Measurements from ENCODE around the gene OAT.
A peak's percentile ranks its signal among the peaks of the same experiment; 100 is the strongest.
"Not testable (repeated sequence)": the region's sequence is repeated elsewhere in the genome, so short reads cannot be mapped to it uniquely, and the experiment has no call there.

The OAT gene

GRCh38 chr10:124453960-124454610 is 35.4 kb upstream of the OAT start:
- Mint-ChIP-seq H3K9me3 (no peaks in the 10 kb centered on the region), H3K27ac (no peak overlapping the region), H3K36me3 (ENCODE audit: low read depth) (no peaks in the 10 kb centered on the region), H3K27me3 (ENCODE audit: low read depth) (peaks cover 72% of the 10 kb centered on the region), H3K4me1 (ENCODE audit: low read depth) (peaks cover 3% of the 10 kb centered on the region), H3K4me3 (no peak overlapping the region)
- no peak for DNase-seq (ENCODE audit: low spot score)

DNA sequence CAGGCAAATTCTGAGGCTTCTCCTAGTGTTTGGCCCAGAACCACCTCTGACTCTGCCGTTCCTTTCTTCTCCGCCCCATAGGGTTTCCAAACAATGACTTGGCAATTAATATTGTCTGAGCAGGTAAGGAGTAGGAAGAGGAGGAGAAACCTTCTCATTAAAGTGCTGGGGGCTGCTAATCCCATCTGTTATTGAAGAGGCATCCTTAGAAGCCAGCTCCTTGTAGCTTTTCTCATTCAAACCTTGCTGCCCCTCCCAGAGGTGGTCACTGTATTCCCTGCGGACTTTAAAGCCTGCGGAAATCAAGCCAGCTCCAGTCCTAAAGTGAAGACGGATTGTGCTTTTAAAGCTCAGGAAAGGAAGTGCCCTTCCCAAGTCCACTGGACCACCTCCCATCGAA is 32.6 kb upstream of the OAT start:
- H3K4me1 Mint-ChIP-seq (ENCODE audit: low read depth), result peaks cover 3% of the 10 kb centered on the region
- H3K4me3 Mint-ChIP-seq, result no peak overlapping the region
- no peaks in the 10 kb centered on the region for H3K36me3 Mint-ChIP-seq (ENCODE audit: low read depth)
- peaks cover 80% of the 10 kb centered on the region for H3K27me3 Mint-ChIP-seq (ENCODE audit: low read depth)
- no peak for DNase-seq (ENCODE audit: low spot score)
- H3K9me3 Mint-ChIP-seq, result no peaks in the 10 kb centered on the region
- no peak overlapping the region for H3K27ac Mint-ChIP-seq

GRCh38 chr10:124450783-124451057 is 32.0 kb upstream of the OAT start:
- H3K36me3 Mint-ChIP-seq (ENCODE audit: low read depth), result no peaks in the 10 kb centered on the region
- H3K27me3 Mint-ChIP-seq (ENCODE audit: low read depth), result peaks cover 81% of the 10 kb centered on the region
- no peak for DNase-seq (ENCODE audit: low spot score)
- H3K9me3 Mint-ChIP-seq, result no peaks in the 10 kb centered on the region
- peaks cover 3% of the 10 kb centered on the region for H3K4me1 Mint-ChIP-seq (ENCODE audit: low read depth)
- H3K27ac Mint-ChIP-seq, result no peak overlapping the region
- H3K4me3 Mint-ChIP-seq, result no peak overlapping the region

GRCh38 chr10:124450012-124450782 is 31.5 kb upstream of the OAT start, which contains the start of gene NKX1-2:
TSS of gene NKX1-2 (minus strand) at chr10:124450035. CDS start at chr10:124449943, 92 bp downstream.
- no peaks in the 10 kb centered on the region for H3K36me3 Mint-ChIP-seq (ENCODE audit: low read depth)
- H3K27me3 Mint-ChIP-seq (ENCODE audit: low read depth), result peaks cover 82% of the 10 kb centered on the region
- no peak for DNase-seq (ENCODE audit: low spot score)
- H3K9me3 Mint-ChIP-seq, result no peaks in the 10 kb centered on the region
- no peak within 1 kb of the TSS for H3K27ac Mint-ChIP-seq
- peak within 1 kb of the TSS; percentile 32 for H3K4me3 Mint-ChIP-seq
- peaks cover 3% of the 10 kb centered on the region for H3K4me1 Mint-ChIP-seq (ENCODE audit: low read depth)

DNA sequence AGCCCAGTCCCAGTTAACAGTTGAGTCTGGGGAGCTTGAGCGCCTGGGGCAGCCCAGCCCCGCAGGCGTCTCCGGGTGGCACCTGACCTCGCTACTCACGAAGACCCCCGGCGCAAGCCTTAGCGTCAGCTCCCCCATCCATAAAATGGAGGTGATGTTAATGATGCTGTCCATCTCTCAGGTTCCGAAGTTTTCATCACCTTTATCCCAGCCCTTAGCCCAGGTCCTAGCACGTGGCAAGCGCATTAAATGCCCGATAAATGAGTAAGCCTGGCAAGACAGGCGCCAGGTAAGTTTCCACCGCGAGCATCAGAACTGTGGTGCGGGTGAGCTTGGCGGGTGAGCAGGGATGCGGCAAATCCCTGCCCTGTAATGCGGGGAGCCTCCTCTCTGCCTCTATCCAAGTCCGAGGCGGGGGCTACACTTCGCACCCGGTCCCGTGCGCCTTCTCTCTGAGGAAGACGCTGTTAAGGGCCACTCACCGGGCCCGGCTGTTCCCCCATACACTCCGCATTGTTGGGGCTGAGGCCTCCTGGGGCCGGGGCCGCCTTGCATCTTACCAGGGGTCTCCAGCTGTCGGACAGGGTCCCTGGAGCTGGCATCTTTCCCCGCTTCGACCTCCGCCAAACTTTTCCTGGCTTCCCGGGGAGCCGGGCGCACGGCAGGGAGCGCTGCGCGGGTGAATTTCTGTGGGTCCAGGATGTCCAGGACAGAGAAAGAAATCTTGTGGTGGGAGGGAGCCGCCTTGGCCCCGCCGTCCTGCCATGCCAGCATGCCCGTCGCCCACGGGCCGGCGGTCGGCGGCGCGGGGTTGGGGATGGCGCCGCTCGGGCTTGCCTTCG is 30.7 kb upstream of the OAT start:
- DNase-seq (ENCODE audit: low spot score), result no peak
- Mint-ChIP-seq H3K9me3 (no peaks in the 10 kb centered on the region), H3K27ac (no peak overlapping the region), H3K36me3 (ENCODE audit: low read depth) (no peaks in the 10 kb centered on the region), H3K4me3 (no peak overlapping the region), H3K27me3 (ENCODE audit: low read depth) (peaks cover 80% of the 10 kb centered on the region), H3K4me1 (ENCODE audit: low read depth) (peaks cover 3% of the 10 kb centered on the region)

DNA sequence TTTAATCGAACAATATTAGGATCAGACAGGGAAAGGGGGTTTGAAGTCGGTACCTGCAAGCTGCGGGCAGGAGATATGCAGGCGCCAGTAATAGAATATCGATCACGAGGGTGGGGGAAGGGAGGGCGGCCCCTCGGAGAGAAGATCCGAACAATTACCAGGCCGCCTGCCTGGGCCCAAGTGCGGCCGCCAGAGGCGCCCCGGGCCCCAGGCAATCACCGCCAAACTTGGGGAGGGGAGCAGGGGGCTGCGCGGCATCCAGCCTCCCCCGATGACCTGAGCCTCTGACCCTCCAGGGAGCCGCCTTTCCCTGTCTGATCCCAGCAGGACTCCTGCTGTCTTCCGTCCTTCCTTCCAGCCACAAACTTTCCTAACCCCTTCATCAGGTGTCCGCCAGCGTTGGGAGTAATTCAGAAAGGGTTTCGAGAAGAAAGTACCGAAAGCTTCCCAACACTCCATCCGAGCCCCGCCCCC is 30.0 kb upstream of the OAT start:
- Mint-ChIP-seq H3K27me3 (ENCODE audit: low read depth) (peaks cover 78% of the 10 kb centered on the region), H3K36me3 (ENCODE audit: low read depth) (no peaks in the 10 kb centered on the region), H3K4me1 (ENCODE audit: low read depth) (peaks cover 3% of the 10 kb centered on the region), H3K4me3 (no peak overlapping the region), H3K27ac (no peak overlapping the region), H3K9me3 (no peaks in the 10 kb centered on the region)
- DNase-seq (ENCODE audit: low spot score), result no peak

DNA sequence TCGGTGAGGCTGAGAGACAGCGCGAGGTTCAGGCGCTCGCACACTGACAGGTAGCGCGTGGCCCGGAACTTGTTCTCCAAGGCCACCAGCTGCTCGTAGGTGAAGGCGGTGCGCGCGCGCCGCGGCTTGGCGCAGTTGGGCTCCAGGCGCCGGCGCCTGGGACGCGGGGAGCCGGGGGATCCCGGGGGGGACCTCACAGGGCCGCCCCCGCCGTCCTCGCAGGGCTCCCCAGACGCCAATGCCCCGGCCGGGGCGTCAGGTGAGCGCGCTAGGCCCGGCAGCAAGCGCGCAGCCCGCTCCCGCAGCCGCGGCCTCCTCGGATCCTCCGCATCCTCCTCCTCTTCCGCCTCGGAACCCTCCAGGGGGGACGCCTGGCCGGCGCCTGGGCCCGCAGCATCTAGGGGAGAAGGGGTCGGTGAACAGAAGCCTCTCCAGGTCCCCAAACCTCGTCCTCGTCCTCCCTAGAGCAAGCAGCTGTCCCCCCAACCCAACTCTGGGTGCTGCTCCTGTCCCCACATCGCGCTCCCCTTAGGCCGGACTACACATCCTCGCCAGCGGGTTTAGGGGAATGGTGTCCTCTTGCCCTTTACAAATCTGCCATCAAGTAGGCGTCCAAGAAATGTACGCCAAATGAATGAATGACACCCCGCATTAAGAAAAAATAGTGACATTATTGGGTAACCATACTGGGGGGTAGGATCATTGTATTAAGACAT is 29.2 kb upstream of the OAT start:
- Mint-ChIP-seq H3K9me3 (no peaks in the 10 kb centered on the region), H3K27me3 (ENCODE audit: low read depth) (peaks cover 75% of the 10 kb centered on the region), H3K36me3 (ENCODE audit: low read depth) (no peaks in the 10 kb centered on the region), H3K27ac (no peak overlapping the region), H3K4me3 (no peak overlapping the region), H3K4me1 (ENCODE audit: low read depth) (peaks cover 3% of the 10 kb centered on the region)
- DNase-seq (ENCODE audit: low spot score), result no peak

- no peaks in the 10 kb centered on the region for H3K36me3 Mint-ChIP-seq (ENCODE audit: low read depth)
- H3K4me1 Mint-ChIP-seq (ENCODE audit: low read depth), result peaks cover 3% of the 10 kb centered on the region
- no peak overlapping the region for H3K27ac Mint-ChIP-seq
- no peaks in the 10 kb centered on the region for H3K9me3 Mint-ChIP-seq
- peaks cover 70% of the 10 kb centered on the region for H3K27me3 Mint-ChIP-seq (ENCODE audit: low read depth)
- no peak for DNase-seq (ENCODE audit: low spot score)
- H3K4me3 Mint-ChIP-seq, result no peak overlapping the region
These were observed 28.4 kb upstream of the OAT start for GRCh38 chr10:124446830-124447750.

DNA sequence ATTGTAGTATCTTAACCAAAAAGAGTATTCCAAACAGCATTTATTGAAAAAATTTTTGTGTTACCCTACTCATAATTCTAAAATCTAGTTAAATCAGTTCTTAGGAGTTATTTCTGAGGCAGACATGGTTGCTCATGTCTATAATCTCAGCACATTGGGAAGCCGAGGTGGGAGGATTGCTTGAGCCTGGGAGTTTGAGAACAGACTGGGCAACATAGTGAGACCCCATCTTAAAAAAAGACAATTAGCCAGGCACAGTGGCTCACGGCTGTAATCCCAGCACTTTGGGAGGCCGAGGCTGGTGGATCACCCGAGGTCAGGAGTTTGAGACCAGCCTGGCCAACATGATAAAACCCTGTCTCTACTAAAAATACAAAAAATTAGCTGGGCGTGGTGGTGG is 23.0 kb upstream of the OAT start:
- H3K27me3 Mint-ChIP-seq (ENCODE audit: low read depth), result peaks cover 31% of the 10 kb centered on the region
- not testable (repeated sequence) for H3K27ac Mint-ChIP-seq; H3K36me3 Mint-ChIP-seq (ENCODE audit: low read depth); H3K9me3 Mint-ChIP-seq; H3K4me1 Mint-ChIP-seq (ENCODE audit: low read depth); H3K4me3 Mint-ChIP-seq; DNase-seq (ENCODE audit: low spot score)

GRCh38 chr10:124436191-124436638 is 17.5 kb upstream of the OAT start:
- Mint-ChIP-seq H3K4me3 (no peak overlapping the region), H3K9me3 (no peaks in the 10 kb centered on the region), H3K4me1 (ENCODE audit: low read depth) (no peaks in the 10 kb centered on the region), H3K27me3 (ENCODE audit: low read depth) (peaks cover 3% of the 10 kb centered on the region), H3K27ac (no peak overlapping the region), H3K36me3 (ENCODE audit: low read depth) (no peaks in the 10 kb centered on the region)
- DNase-seq (ENCODE audit: low spot score), result no peak

DNA sequence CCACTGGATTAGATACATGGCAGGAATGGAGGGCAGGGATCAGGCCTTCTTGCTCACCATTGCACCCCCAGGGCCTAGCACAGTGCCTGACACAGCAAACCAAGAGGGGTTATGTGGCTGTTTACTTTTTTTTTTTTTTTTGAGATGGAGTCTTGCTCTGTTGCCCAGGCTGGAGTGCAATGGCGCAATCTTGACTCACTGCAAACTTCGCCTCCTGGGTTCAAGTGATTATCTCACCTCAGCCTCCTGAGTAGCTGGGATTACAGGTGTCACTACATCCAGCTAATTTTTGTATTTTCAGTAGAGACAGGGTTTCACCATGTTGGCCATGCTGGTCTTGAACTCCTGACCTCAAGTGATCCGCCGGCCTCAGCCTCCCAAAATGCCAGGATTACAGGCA is 17.0 kb upstream of the OAT start:
- H3K4me1 Mint-ChIP-seq (ENCODE audit: low read depth); H3K9me3 Mint-ChIP-seq; H3K4me3 Mint-ChIP-seq; H3K27ac Mint-ChIP-seq; H3K27me3 Mint-ChIP-seq (ENCODE audit: low read depth); DNase-seq (ENCODE audit: low spot score); H3K36me3 Mint-ChIP-seq (ENCODE audit: low read depth): not testable (repeated sequence)

- Mint-ChIP-seq H3K36me3 (ENCODE audit: low read depth) (no peaks in the 10 kb centered on the region), H3K4me3 (no peak overlapping the region), H3K27me3 (ENCODE audit: low read depth) (peaks cover 12% of the 10 kb centered on the region), H3K4me1 (ENCODE audit: low read depth) (no peaks in the 10 kb centered on the region), H3K27ac (no peak overlapping the region), H3K9me3 (no peaks in the 10 kb centered on the region)
- DNase-seq (ENCODE audit: low spot score), result no peak
These were observed 14.7 kb upstream of the OAT start for GRCh38 chr10:124433461-124433860.

- peaks cover 18% of the 10 kb centered on the region for H3K27me3 Mint-ChIP-seq (ENCODE audit: low read depth)
- no peaks in the 10 kb centered on the region for H3K4me1 Mint-ChIP-seq (ENCODE audit: low read depth)
- no peak for DNase-seq (ENCODE audit: low spot score)
- no peaks in the 10 kb centered on the region for H3K36me3 Mint-ChIP-seq (ENCODE audit: low read depth)
- H3K27ac Mint-ChIP-seq, result no peak overlapping the region
- H3K9me3 Mint-ChIP-seq, result no peaks in the 10 kb centered on the region
- H3K4me3 Mint-ChIP-seq, result no peak overlapping the region
These were observed 11.4 kb upstream of the OAT start for GRCh38 chr10:124430077-124430476.
